CD4-positive, alpha-beta T cell (primary cell): Measurements from ENCODE around the gene ACYP2. TPM values are rescaled to one million over a fixed set of nuclear protein-coding genes. Genes with fewer than 3 reads are reported as not detected.

Source experiments
- ATAC-seq: fragments of 200-7000 bp; cut with Tn5 transposase; one replicate; pipeline ENCODE4 v1.10.0; 2022; ENCODE audit warnings: mild to moderate bottlenecking; ENCODE audit not compliant: poor library complexity
- CTCF ChIA-PET: fragments of 350-600 bp; sonication (Branson Sonifier 250); formaldehyde crosslinking; loops from one replicate; lab custom pipeline; 2021; ENCODE audit warnings: antibody characterized with exemption, inconsistent platforms; lab: Charles Lee
- POLR2A ChIA-PET: fragments of 350-600 bp; sonication (Branson Sonifier 250); formaldehyde crosslinking; loops from one replicate; lab custom pipeline; 2021; ENCODE audit warnings: antibody characterized with exemption, inconsistent platforms; lab: Charles Lee
- DNase-seq, 14 experiments: peaks; one replicate each; pipeline ENCODE4 v3.0.0-alpha.2; 2013 to 2020; ENCODE audit warnings: mixed read lengths in 2 of 14
- H3K27ac ChIP-seq, 2 donors: one replicate each; pipeline versions ENCODE4 v1.5.1 to v1.7.0; 2013; ENCODE audit warnings: low read length in 2 of 2, low read depth in 1 of 2, mild to moderate bottlenecking in 1 of 2
- H3K27me3 ChIP-seq, 2 experiments: 1 replicate in 1 of 2; 2 replicates in 1 of 2; pipeline versions ENCODE4 v1.6.1 to v1.7.0; 2013; ENCODE audit warnings: low read length in 2 of 2, control low read depth in 1 of 2, mild to moderate bottlenecking in 1 of 2, moderate library complexity in 1 of 2; ENCODE audit not compliant: insufficient read depth in 2 of 2, control insufficient read depth in 1 of 2
- H3K36me3 ChIP-seq: one replicate; pipeline ENCODE4 v1.6.1; 2013; ENCODE audit warnings: low read length, control low read depth; ENCODE audit not compliant: insufficient read depth
- H3K4me1 ChIP-seq: one replicate; pipeline ENCODE4 v1.6.1; 2013; ENCODE audit warnings: low read length, control low read depth; ENCODE audit not compliant: insufficient read depth
- H3K4me3 ChIP-seq: one replicate; pipeline ENCODE4 v1.5.1; 2013; ENCODE audit warnings: mild to moderate bottlenecking, low read length, moderate library complexity
- H3K9me3 ChIP-seq, 2 experiments: 1 replicate in 1 of 2; 2 replicates in 1 of 2; pipeline versions ENCODE4 v1.6.1 to v1.7.0; 2013; ENCODE audit warnings: low read length in 2 of 2, mild to moderate bottlenecking in 2 of 2, control low read depth in 1 of 2, moderate library complexity in 1 of 2; ENCODE audit not compliant: control insufficient read depth in 1 of 2, insufficient read depth in 1 of 2
- H3K27ac Mint-ChIP-seq: one replicate; pipeline ENCODE4 v1.8.0; 2020; ENCODE audit warnings: mixed read lengths
- H3K27me3 Mint-ChIP-seq: one replicate; pipeline ENCODE4 v1.8.0; 2021; ENCODE audit warnings: mixed read lengths
- H3K36me3 Mint-ChIP-seq: one replicate; pipeline ENCODE4 v1.8.0; 2021; ENCODE audit warnings: low read depth, mixed read lengths
- H3K4me1 Mint-ChIP-seq: one replicate; pipeline ENCODE4 v1.8.0; 2021; ENCODE audit warnings: low read depth, mixed read lengths
- H3K4me3 Mint-ChIP-seq: one replicate; pipeline ENCODE4 v1.8.0; 2020; ENCODE audit warnings: mild to moderate bottlenecking, mixed read lengths
- H3K9me3 Mint-ChIP-seq: one replicate; pipeline ENCODE4 v1.8.0; 2020; ENCODE audit warnings: mixed read lengths
- CTCF ChIP-seq: fragments of 200-600 bp; IDR thresholded peaks from one replicate; pipeline ENCODE4 v1.8.0; 2022; ENCODE audit warnings: antibody characterized with exemption, mild to moderate bottlenecking
- intact Hi-C, 2 experiments: fragments of 100-400 bp; cut with DNase I in 1 of 2; cut with micrococcal nuclease in 1 of 2; formaldehyde crosslinking; loops; one replicate each; pipeline versions ENCODE4 v1.15.1 to v1.9.0; 2023 to 2025; cut with DNase I, micrococcal nuclease
- total RNA-seq, 174 experiments: library from RNA in 2 of 174; stranded (reverse) in 2 of 174; gene quantifications; one replicate each; pipeline ENCODE4 v1.2.3 and lab custom pipeline; 2021 to 2026

Gene ACYP2
- total RNA-seq, 2 experiments from 2014 or later: 9.3 to 10.9 TPM

- POLR2A ChIA-PET: no interaction called here
- DNase-seq: no peak
- H3K36me3 ChIP-seq: no peaks in the 10 kb centered on the region
- CTCF ChIA-PET: no interaction called here
- intact Hi-C loops: no loop called here
- H3K9me3 ChIP-seq: no peaks in the 10 kb centered on the region
- H3K4me1 Mint-ChIP-seq: no peaks in the 10 kb centered on the region
- peaks cover 24% of the 10 kb centered on the region for H3K36me3 Mint-ChIP-seq
- TF ChIP-seq CTCF: no peak
- H3K27ac ChIP-seq: no peak overlapping the region
- no peak overlapping the region for H3K4me3 ChIP-seq
- no peak for ATAC-seq
- no peaks in the 10 kb centered on the region for H3K4me1 ChIP-seq
- no peaks in the 10 kb centered on the region for H3K9me3 Mint-ChIP-seq
- H3K4me3 Mint-ChIP-seq: no peak overlapping the region
- H3K27me3 ChIP-seq: no peaks in the 10 kb centered on the region
- no peaks in the 10 kb centered on the region for H3K27me3 Mint-ChIP-seq
- no peak overlapping the region for H3K27ac Mint-ChIP-seq
These were observed 67.9 kb downstream of the ACYP2 start for GRCh38 chr2:54183281-54183680.

- H3K4me1 Mint-ChIP-seq: no peaks in the 10 kb centered on the region
- ChIA-PET CTCF (no interaction called here), POLR2A (no interaction called here)
- H3K4me3 Mint-ChIP-seq: no peak overlapping the region
- Histone ChIP-seq H3K4me3 (no peak overlapping the region), H3K27me3 (no peaks in the 10 kb centered on the region), H3K27ac (no peak overlapping the region), H3K9me3 (no peaks in the 10 kb centered on the region), H3K36me3 (no peaks in the 10 kb centered on the region), H3K4me1 (no peaks in the 10 kb centered on the region)
- intact Hi-C loops: no loop called here
- no peak overlapping the region for H3K27ac Mint-ChIP-seq
- peaks cover 25% of the 10 kb centered on the region for H3K36me3 Mint-ChIP-seq
- ATAC-seq (no peak), DNase-seq (no peak)
- H3K9me3 Mint-ChIP-seq: no peaks in the 10 kb centered on the region
- TF ChIP-seq CTCF: no peak
- H3K27me3 Mint-ChIP-seq: no peaks in the 10 kb centered on the region
These were observed 68.6 kb downstream of the ACYP2 start for GRCh38 chr2:54183972-54184371.

- Histone ChIP-seq H3K4me3 (no peak overlapping the region), H3K4me1 (no peaks in the 10 kb centered on the region), H3K36me3 (no peaks in the 10 kb centered on the region), H3K9me3 (no peaks in the 10 kb centered on the region), H3K27ac (no peak overlapping the region), H3K27me3 (no peaks in the 10 kb centered on the region)
- Mint-ChIP-seq H3K36me3 (peaks cover 25% of the 10 kb centered on the region), H3K4me1 (no peaks in the 10 kb centered on the region), H3K9me3 (no peaks in the 10 kb centered on the region), H3K27me3 (no peaks in the 10 kb centered on the region), H3K4me3 (no peak overlapping the region), H3K27ac (no peak overlapping the region)
- no peak for TF ChIP-seq CTCF
- no peak for DNase-seq
- no peak for ATAC-seq
- ChIA-PET POLR2A (no interaction called here), CTCF (no interaction called here)
- intact Hi-C loops: no loop called here
These were observed 69.7 kb downstream of the ACYP2 start for GRCh38 chr2:54185105-54185504.
